ENCODE data around the gene ADTRP. TPM values are rescaled to one million over a fixed set of nuclear protein-coding genes. Genes with fewer than 3 reads are reported as not detected.

ADTRP gene
- total RNA-seq, 3 donors from 2014 or later, result 68.5 to 239 (median 91.9) TPM

DNA sequence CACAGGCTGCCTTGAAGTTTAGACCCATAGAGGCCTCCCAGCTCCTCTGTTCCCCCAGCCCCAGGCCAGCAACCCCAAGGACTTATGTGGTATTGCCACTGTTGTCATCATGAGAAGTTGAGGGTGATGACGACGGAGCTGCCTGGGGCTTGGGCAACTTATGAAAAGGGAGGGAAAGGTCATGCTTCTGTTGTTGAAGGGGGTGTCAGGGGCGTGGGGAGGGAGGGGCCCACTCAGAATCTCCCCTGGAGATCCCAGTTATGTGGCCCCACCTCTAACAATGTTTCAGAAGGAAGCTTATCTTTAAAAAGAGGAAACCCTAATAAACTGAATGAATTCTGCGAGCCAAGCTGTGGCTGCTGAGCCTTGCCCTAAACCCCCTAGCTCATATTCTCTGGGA, 4.2 kb downstream of the ADTRP start:
- H3K4me1 ChIP-seq (ENCODE audit: low read depth), result peaks cover 23% of the 10 kb centered on the region
- no peaks in the 10 kb centered on the region for H3K36me3 ChIP-seq (ENCODE audit: low read depth)
- H3K9me3 ChIP-seq, result no peaks in the 10 kb centered on the region
- no peak for TF ChIP-seq CTCF (IDR thresholded peaks at IDR 0.05)
- DNase-seq (peak in 1 of 3 donors; percentile 7), ATAC-seq (no peak)
- no peak overlapping the region for H3K4me3 ChIP-seq
- intact Hi-C loops (cut with DNase I, micrococcal nuclease), result no loop called here

DNA sequence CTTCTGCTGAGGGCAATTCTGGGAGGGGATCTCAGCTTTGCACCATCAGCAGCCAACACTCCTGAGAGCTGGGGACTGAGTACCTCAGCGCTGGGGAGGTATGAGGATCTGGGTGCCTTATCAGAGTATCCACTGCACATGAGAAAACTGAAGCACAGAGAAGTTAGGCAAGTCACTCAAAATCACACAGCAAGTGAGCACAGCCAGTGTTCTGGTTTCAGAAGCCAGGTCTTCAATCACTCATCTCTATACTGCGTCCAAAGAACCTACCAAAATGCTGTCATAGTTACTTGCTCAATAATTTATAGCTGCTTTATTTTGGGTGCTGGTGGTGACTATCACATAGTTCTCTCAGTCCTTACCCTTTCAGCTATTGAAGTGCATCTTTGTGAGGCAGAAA, 5.0 kb downstream of the ADTRP start:
- H3K4me1 ChIP-seq (ENCODE audit: low read depth), result peaks cover 18% of the 10 kb centered on the region
- no peak for DNase-seq
- no peak overlapping the region for H3K4me3 ChIP-seq
- intact Hi-C loops (cut with DNase I, micrococcal nuclease), result no loop called here
- no peaks in the 10 kb centered on the region for H3K36me3 ChIP-seq (ENCODE audit: low read depth)
- H3K9me3 ChIP-seq, result no peaks in the 10 kb centered on the region
- no peak for ATAC-seq
- no peak for TF ChIP-seq CTCF (IDR thresholded peaks at IDR 0.05)

DNA sequence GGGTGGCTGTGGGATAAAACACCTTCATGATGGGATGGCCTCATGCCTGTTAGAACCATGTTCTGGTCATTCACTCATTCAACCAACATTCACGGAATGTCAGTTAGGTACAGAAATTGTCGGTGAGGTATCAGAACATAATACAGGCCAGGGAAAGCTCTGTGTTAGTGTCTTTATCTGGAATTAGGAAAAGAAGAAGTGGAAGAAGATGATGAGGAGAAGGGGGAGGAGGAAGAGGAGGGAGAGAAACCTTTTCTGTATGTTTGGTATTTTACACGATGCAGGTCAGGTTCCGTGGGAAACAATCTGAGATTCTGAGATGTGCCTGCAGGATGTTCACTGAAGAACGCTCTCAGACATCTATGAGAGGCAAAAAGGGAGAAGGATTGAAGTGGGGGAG, 5.6 kb downstream of the ADTRP start:
- no peak for TF ChIP-seq CTCF (IDR thresholded peaks at IDR 0.05)
- Histone ChIP-seq H3K4me3 (no peak overlapping the region), H3K4me1 (ENCODE audit: low read depth) (peaks cover 18% of the 10 kb centered on the region), H3K36me3 (ENCODE audit: low read depth) (no peaks in the 10 kb centered on the region), H3K9me3 (no peaks in the 10 kb centered on the region)
- ATAC-seq (no peak), DNase-seq (no peak)
- intact Hi-C loops (cut with DNase I, micrococcal nuclease), result no loop called here

DNA sequence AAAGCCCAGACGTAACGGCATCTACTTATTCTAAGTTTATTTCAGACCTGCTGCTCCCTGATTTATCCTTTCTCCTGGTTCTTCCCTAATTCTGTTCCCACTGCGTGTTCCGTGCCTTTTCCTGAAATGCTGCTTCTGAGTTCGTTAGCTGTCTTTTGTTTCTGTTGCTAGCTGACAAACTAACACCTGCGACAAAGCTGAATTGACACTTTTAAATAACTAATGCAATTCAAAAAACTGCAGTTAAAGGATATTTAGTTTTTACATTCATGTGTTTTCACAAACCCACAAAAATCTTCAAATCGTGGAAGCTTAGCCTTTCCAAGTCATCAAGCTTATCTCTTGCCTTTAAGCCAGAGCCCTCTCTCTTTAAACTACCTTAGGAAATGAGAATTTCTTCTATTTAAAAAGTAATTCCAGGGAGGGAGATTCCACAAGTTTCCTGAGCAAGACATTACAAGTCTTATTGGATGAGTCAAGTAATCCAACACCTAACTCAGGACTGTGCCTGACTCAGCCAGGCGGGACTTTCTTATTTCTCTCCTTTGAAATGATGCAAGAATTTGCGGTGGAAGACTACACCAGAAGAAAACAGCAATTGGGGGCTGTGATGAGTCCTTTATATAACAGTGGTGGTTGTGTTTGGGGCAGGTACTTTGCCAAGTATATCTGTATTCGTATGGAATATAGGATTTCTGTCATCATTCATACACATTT, 6.3 kb downstream of the ADTRP start:
- intact Hi-C loops (cut with DNase I, micrococcal nuclease), result no loop called here
- DNase-seq, result no peak

GRCh38 chr6:11771473-11772048, 7.0 kb downstream of the ADTRP start:
- DNase-seq (no peak), ATAC-seq (no peak)
- Histone ChIP-seq H3K4me1 (ENCODE audit: low read depth) (peaks cover 18% of the 10 kb centered on the region), H3K36me3 (ENCODE audit: low read depth) (no peaks in the 10 kb centered on the region), H3K9me3 (no peaks in the 10 kb centered on the region), H3K4me3 (no peak overlapping the region)
- intact Hi-C loops (cut with DNase I, micrococcal nuclease), result no loop called here
- no peak for TF ChIP-seq CTCF (IDR thresholded peaks at IDR 0.05)

More for the DNA sequence above, 6.3 kb downstream of the ADTRP start:
- Histone ChIP-seq H3K4me1 (ENCODE audit: low read depth) (peaks cover 18% of the 10 kb centered on the region), H3K36me3 (ENCODE audit: low read depth) (no peaks in the 10 kb centered on the region), H3K9me3 (no peaks in the 10 kb centered on the region), H3K4me3 (no peak overlapping the region)
- no peak for TF ChIP-seq CTCF (IDR thresholded peaks at IDR 0.05)
- ATAC-seq, result no peak
